H1 (cell line): ENCODE data around the gene STK26. TPM values are rescaled to one million over a fixed set of nuclear protein-coding genes. Genes with fewer than 3 reads are reported as not detected.

Experiments used
- GABPA ChIP-seq: IDR thresholded peaks from 2 replicates; pipeline ENCODE4 v1.6.1; 2011; ENCODE audit warnings: mild to moderate bottlenecking, low read length, moderate library complexity, borderline replicate concordance; ENCODE audit not compliant: insufficient read depth
- TAF7 ChIP-seq: optimal IDR thresholded peaks from 2 replicates; pipeline ENCODE3; 2011; ENCODE audit warnings: low read depth, mild to moderate bottlenecking, inconsistent platforms, low read length, moderate library complexity, borderline replicate concordance
- TBP ChIP-seq: IDR thresholded peaks from 2 replicates; pipeline ENCODE4 v1.6.1; 2011; ENCODE audit warnings: low read depth, low read length, improper control_type of control experiment
- polyA plus RNA-seq, 7 experiments: library from polyadenylated mRNA; depleted of rRNA in 3 of 7; stranded (reverse) in 5 of 7; unstranded in 2 of 7; fragments of >200 nt in 5 of 7; fragments of 200-250 nt in 2 of 7; gene quantifications; 1 replicate in 5 of 7; 2 replicates in 1 of 7; 4 replicates in 1 of 7; pipeline versions ENCODE4 v1.2.1 to v1.2.3, GENCODE V29; 2011 to 2013; ENCODE audit warnings: missing spikeins in 2 of 7, mixed read lengths in 2 of 7
- total RNA-seq: library from RNA; stranded (reverse); fragmentation: NEBNext Ultra II Directional; extraction: Animal tissue kit (Norgen Biotek cat#: 25700); gene quantifications from 2 replicates; pipeline ENCODE4 v1.2.1, GENCODE V29; 2021

STK26 gene
- total and polyA plus RNA-seq, 2 of the 8 experiments (the other 6 are each of a cell fraction or from before 2014, with no cell fraction given), result 24.2 to 98.2 TPM

GRCh38 chrX:131977619-131978018 is 45.5 kb upstream of the STK26 start (continued):
- TF ChIP-seq TBP, result no peak
- TF ChIP-seq TAF7, result no peak
- no peak for TF ChIP-seq GABPA
